ENCODE results near the gene ZNF432.
"Not testable (repeated sequence)": the region's sequence is repeated elsewhere in the genome, so short reads cannot be mapped to it uniquely, and the experiment has no call there.

ZNF432 gene

DNA sequence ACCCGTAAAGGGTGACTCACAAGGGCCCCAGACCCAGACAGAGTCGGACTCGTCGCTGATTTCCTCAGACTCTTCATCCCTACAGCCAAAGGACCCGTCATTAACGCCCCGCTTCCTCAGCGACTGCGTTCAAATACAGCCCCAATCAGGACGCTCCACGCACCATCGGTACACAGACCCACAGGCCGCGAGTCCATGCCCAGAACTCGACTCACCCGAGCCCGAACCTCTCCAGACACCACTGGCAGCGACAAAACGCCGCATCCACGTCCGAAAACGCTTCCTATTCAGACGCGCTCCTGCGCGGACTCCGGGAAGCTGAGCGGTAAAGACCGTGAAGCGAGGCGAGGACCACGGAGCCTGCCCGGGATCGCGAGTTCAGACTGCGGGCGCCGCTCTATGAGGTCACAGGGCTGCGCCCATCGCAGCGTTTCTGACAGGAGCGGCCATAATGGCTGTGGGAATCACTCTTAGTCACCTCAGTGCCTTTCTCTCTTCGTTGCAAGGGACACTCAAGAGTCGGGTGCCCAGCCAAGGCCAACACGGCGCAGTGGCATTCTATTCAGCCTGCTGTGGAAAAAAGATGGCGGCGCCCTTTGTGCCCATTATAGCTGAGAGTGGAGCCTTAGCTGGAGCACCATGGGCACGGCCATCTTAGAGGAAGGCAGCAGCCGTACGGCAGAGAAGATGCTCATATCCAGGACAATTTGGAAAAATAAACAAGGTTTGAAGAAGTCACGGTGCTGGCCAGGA, 20.4 kb downstream of the ZNF432 start, which contains the start of gene ZNF614:
ZNF614 (minus strand) TSS at position 353 of the 753 bp plus-strand sequence. CDS start 2,634 bp downstream, outside the sequence.
- peak within 1 kb of the TSS; percentile 94 for H3K4me3 ChIP-seq (replicated peaks; ENCODE audit: low read depth, low read length)
- peak; percentile 51 for DNase-seq (ENCODE audit: extremely low read depth, low read depth)
- TF ChIP-seq CTCF (IDR thresholded peaks at IDR 0.05; ENCODE audit: low read depth, low read length, missing control alignments) = no peak

GRCh38 chr19:52026255-52026990, 22.2 kb downstream of the ZNF432 start:
- H3K4me3 ChIP-seq (replicated peaks; ENCODE audit: low read depth, low read length) = not testable (repeated sequence)

DNA sequence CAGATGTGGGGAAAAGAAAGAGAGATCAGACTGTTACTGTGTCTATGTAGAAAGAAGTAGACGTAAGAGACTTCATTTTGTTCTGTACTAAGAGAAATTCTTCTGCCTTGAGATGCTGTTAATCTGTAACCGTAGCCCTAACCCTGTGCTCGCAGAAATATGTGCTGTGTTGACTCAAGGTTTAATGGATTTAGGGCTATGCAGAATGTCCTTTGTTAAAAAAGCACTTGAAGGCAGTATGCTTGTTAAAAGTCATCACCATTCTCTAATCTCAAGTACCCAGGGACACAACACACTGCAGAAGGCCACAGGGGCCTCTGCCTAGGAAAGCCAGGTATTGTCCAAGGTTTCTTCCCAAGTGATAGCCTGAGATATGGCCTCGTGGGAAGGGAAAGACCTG, 24.2 kb downstream of the ZNF432 start:
- DNase-seq (ENCODE audit: extremely low read depth, low read depth); H3K4me3 ChIP-seq (replicated peaks; ENCODE audit: low read depth, low read length): not testable (repeated sequence)

More at GRCh38 chr19:52026255-52026990, 22.2 kb downstream of the ZNF432 start:
- DNase-seq (ENCODE audit: extremely low read depth, low read depth) = not testable (repeated sequence)

DNA sequence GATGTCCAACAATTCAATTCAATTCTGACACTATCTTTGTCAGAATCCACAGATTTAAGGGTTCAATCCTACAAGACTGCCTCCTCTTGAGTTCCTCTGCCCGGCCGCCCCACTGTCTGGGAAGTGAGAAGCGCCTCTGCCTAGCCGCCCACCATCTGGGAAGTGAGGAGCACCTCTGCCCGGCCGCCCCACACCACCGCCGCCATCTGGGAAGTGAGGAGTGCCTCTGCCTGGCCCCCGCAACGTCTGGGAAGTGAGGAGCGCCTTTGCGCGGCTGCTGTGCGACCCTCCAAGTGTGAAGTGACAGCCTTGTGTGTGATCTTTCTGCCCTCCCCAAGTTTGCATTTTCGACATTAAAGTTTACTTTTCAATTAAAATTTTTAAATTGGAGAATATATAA, 26.4 kb downstream of the ZNF432 start:
- no peak overlapping the region for H3K4me3 ChIP-seq (replicated peaks; ENCODE audit: low read depth, low read length)
- TF ChIP-seq CTCF (IDR thresholded peaks at IDR 0.05; ENCODE audit: low read depth, low read length, missing control alignments) = no peak
- no peak for DNase-seq (ENCODE audit: extremely low read depth, low read depth)

GRCh38 chr19:52020506-52020905, 28.1 kb downstream of the ZNF432 start:
- TF ChIP-seq CTCF (IDR thresholded peaks at IDR 0.05; ENCODE audit: low read depth, low read length, missing control alignments) = no peak
- no peak overlapping the region for H3K4me3 ChIP-seq (replicated peaks; ENCODE audit: low read depth, low read length)
- DNase-seq (ENCODE audit: extremely low read depth, low read depth) = no peak

DNA sequence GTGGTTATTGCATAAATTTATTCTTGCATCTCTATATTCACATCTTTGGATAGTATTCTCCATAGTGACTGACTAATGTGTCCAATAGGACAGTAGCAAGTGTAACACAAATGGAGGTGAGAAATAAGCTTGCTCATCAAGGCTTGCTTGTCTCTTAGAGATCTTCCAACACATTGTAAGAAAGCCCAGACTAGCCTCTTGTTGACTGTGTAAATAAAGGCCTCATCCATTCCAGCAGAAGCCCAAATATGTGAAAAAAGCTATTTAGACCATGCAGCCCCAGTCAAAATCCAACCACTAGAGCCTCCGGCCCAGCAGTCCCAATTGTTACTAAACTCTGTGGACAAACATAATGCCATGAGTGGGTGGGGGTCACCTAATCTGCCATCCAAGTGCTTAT, 38.0 kb downstream of the ZNF432 start:
- no peak for DNase-seq (ENCODE audit: extremely low read depth, low read depth)
- TF ChIP-seq CTCF (IDR thresholded peaks at IDR 0.05; ENCODE audit: low read depth, low read length, missing control alignments) = no peak
- H3K4me3 ChIP-seq (replicated peaks; ENCODE audit: low read depth, low read length) = no peak overlapping the region

DNA sequence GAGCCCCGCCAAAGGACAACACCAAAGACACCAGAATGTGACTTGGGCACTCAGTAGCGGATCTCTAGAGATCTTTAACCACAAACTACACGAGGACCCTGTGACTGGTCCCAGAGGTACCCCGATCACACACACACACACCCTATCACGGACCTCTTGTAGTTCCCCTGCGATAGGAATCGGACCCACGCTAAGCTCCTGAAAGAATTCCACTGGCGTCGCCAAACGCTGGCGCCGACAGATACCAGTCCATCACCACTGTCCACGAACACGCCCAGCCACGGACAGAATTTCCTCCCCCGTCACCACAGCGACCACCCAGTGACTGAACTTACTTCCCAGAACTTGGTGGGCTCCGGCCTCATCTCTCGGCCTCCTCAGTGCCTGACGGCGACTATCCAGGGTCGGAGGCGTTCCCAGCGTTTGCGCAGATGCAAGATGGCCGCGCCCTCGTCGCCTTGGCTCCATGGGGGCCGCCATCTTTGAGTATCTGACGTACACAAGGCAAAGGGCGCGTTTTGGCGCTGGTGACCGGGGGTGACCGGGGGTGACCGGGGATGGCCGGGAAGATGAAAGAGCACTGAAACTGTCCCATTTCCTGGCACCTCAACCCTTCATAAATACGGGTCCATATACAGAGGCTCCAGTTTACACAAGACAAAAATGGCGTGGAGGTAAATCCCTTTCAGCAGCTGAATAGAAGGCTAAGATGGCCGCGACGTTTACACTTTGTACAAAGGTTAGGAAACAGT, 40.7 kb downstream of the ZNF432 start, which contains the start of gene ZNF615:
ZNF615 (minus strand) TSS at position 406 of the 752 bp plus-strand sequence. CDS start 4,500 bp downstream, outside the sequence.
- DNase-seq (ENCODE audit: extremely low read depth, low read depth) = peak; percentile 40
- H3K4me3 ChIP-seq (replicated peaks; ENCODE audit: low read depth, low read length) = peak within 1 kb of the TSS; percentile 87
- TF ChIP-seq CTCF (IDR thresholded peaks at IDR 0.05; ENCODE audit: low read depth, low read length, missing control alignments) = no peak

All from HFF-Myc (cell line).